Uterus (tissue), 2 donors: ENCODE measurements around the gene MT1E.

Source experiments
- CTCF ChIP-seq, 4 experiments: fragments of 200-600 bp in 2 of 4; fragments of 450-650 bp in 2 of 4; sonication (generic) in 2 of 4; IDR thresholded peaks; one replicate each; pipeline ENCODE4 v1.5.1; 2016 to 2019; ENCODE audit warnings: antibody characterized with exemption in 4 of 4, mild to moderate bottlenecking in 2 of 4, moderate library complexity in 1 of 4
- POLR2A ChIP-seq, 2 donors: fragments of 450-650 bp; IDR thresholded peaks; one replicate each; pipeline ENCODE4 v1.6.1; 2016; ENCODE audit warnings: antibody characterized with exemption in 2 of 2, mild to moderate bottlenecking in 1 of 2, moderate library complexity in 1 of 2

GRCh38 chr16:56626685-56627084, 1.1 kb downstream of the MT1E start:
- TF ChIP-seq POLR2A (IDR thresholded peaks at IDR 0.05) = no peak
- TF ChIP-seq CTCF (IDR thresholded peaks at IDR 0.05) = no peak
